HepG2 (cell line): Measurements from ENCODE around the gene ZNF431. TPM values are rescaled to one million over a fixed set of nuclear protein-coding genes. Genes with fewer than 3 reads are reported as not detected.

ENCODE experiments used
- ATAC-seq: fragments of 200-7000 bp; cut with Tn5 transposase; 3 replicates; pipeline ENCODE4 v1.9.1; 2020; ENCODE audit warnings: mild to moderate bottlenecking, moderate library complexity
- BruUV-seq: library from RNA; stranded (reverse); fragments of 400-500 nt; replicated peaks from 2 replicates; lab custom pipeline; 2021; lab: Mats Ljungman, UMichigan
- CTCF ChIA-PET: fragments of 300-600 bp; formaldehyde crosslinking; extraction: SDS; loops from one replicate; lab custom pipeline; 2021; ENCODE audit warnings: low total read pairs, inconsistent platforms, low intra/inter-chr PET ratio; lab: Yijun Ruan, JAX
- POLR2A ChIA-PET: fragments of 350-600 bp; sonication (Branson Sonifier 250); formaldehyde crosslinking; loops from one replicate; lab custom pipeline; 2020; ENCODE audit warnings: antibody characterized with exemption, inconsistent platforms; lab: Yijun Ruan, JAX
- DNase-seq: peaks from one replicate; pipeline ENCODE4 v3.0.0-alpha.2; 2015; ENCODE audit warnings: low spot score
- FAIRE-seq: peaks from 3 replicates; lab custom pipeline; 2011; peaks lifted over from hg19 to GRCh38; lab: Jason Lieb, UNC
- H2AFZ ChIP-seq: one replicate; pipeline ENCODE4 v1.6.1; 2011; ENCODE audit warnings: low read length, inconsistent platforms
- H3K27ac ChIP-seq: fragments of 300-600 bp; 3 replicates; pipeline ENCODE4 v1.8.0; 2011; ENCODE audit warnings: mixed run types, mild to moderate bottlenecking, mixed read lengths, low read length, inconsistent platforms; ENCODE audit not compliant: insufficient read depth; ENCODE audit errors: extremely low read length
- H3K27me3 ChIP-seq, 2 experiments: fragments of 200-600 bp in 1 of 2; 2 replicates in 1 of 2; 3 replicates in 1 of 2; pipeline versions ENCODE4 v1.6.0 to v1.8.0; 2011; ENCODE audit warnings: low read length in 2 of 2, mild to moderate bottlenecking in 2 of 2, moderate library complexity in 2 of 2, inconsistent platforms in 1 of 2; ENCODE audit not compliant: insufficient read depth in 2 of 2, control insufficient read depth in 1 of 2
- H3K36me3 ChIP-seq, 2 experiments: fragments of 200-600 bp in 1 of 2; replicated peaks in 1 of 2; 2 replicates in 1 of 2; 3 replicates in 1 of 2; pipeline versions ENCODE4 v1.5.1 to v1.8.0; 2011; ENCODE audit warnings: low read length in 2 of 2, inconsistent platforms in 1 of 2; ENCODE audit not compliant: insufficient read depth in 2 of 2, control insufficient read depth in 1 of 2
- H3K4me1 ChIP-seq: 2 replicates; pipeline ENCODE4 v1.5.1; 2012; ENCODE audit warnings: low read length, inconsistent platforms; ENCODE audit not compliant: insufficient read depth
- H3K4me2 ChIP-seq: 2 replicates; pipeline ENCODE4 v1.6.0; 2011; ENCODE audit warnings: low read depth, low read length, inconsistent platforms
- H3K4me3 ChIP-seq, 3 experiments: fragments of 200-600 bp in 1 of 3; sonication (generic), shearing (Covaris generic) in 1 of 3; replicated peaks in 1 of 3; 2 replicates each; pipeline ENCODE4 v1.5.1; 2011 to 2016; ENCODE audit warnings: low read length in 3 of 3, inconsistent platforms in 2 of 3, low read depth in 2 of 3, mild to moderate bottlenecking in 2 of 3, control low read depth in 1 of 3, mixed read lengths in 1 of 3; ENCODE audit not compliant: insufficient read depth in 1 of 3
- H3K79me2 ChIP-seq: one replicate; pipeline ENCODE4 v1.6.1; 2011; ENCODE audit warnings: low read length, inconsistent platforms; ENCODE audit not compliant: insufficient read depth
- H3K9ac ChIP-seq: 2 replicates; pipeline ENCODE4 v1.6.0; 2011; ENCODE audit warnings: mild to moderate bottlenecking, low read depth, low read length, inconsistent platforms; ENCODE audit not compliant: insufficient read depth
- H3K9me3 ChIP-seq: 2 replicates; pipeline ENCODE4 v1.5.1; 2012; ENCODE audit warnings: mild to moderate bottlenecking, low read length
- H4K20me1 ChIP-seq: 2 replicates; pipeline ENCODE4 v1.6.0; 2011; ENCODE audit warnings: inconsistent platforms, mild to moderate bottlenecking, low read length, moderate library complexity; ENCODE audit not compliant: insufficient read depth
- HHEX ChIP-seq: IDR thresholded peaks from 2 replicates; pipeline ENCODE4 v1.6.1; 2016; ENCODE audit warnings: control low read depth
- HOXA3 ChIP-seq: sonication (generic); formaldehyde crosslinking; IDR thresholded peaks from 2 replicates; pipeline ENCODE4 v1.5.0; 2020; ENCODE audit warnings: missing genetic modification reagents
- KLF15 ChIP-seq: sonication (generic); formaldehyde crosslinking; IDR thresholded peaks from 2 replicates; pipeline ENCODE4 v1.8.1; 2023; ENCODE audit warnings: borderline replicate concordance, mild to moderate bottlenecking, inconsistent platforms, missing genetic modification reagents, mixed read lengths
- MYPOP ChIP-seq: sonication (generic); formaldehyde crosslinking; IDR thresholded peaks from 2 replicates; pipeline ENCODE4 v1.8.1; 2023; ENCODE audit warnings: mild to moderate bottlenecking, moderate library complexity, missing genetic modification reagents
- PITX1 ChIP-seq: sonication (generic); formaldehyde crosslinking; IDR thresholded peaks from 2 replicates; pipeline ENCODE4 v1.5.1; 2020; ENCODE audit warnings: mild to moderate bottlenecking, missing genetic modification reagents
- PRPF4 ChIP-seq: fragments of 200-400 bp; formaldehyde crosslinking; IDR thresholded peaks from 2 replicates; pipeline ENCODE4 v1.6.1; 2016; ENCODE audit warnings: low read length, low read depth; ENCODE audit not compliant: poor library complexity, severe bottlenecking
- SKIL ChIP-seq: sonication (generic); formaldehyde crosslinking; IDR thresholded peaks from 2 replicates; pipeline ENCODE4 v1.8.0; 2022; ENCODE audit warnings: missing genetic modification reagents, mild to moderate bottlenecking, moderate library complexity, borderline replicate concordance
- SP140L ChIP-seq: sonication (generic); formaldehyde crosslinking; IDR thresholded peaks from 2 replicates; pipeline ENCODE4 v1.4.0; 2020; ENCODE audit warnings: missing genetic modification reagents, borderline replicate concordance
- SP4 ChIP-seq: sonication (generic); formaldehyde crosslinking; IDR thresholded peaks from 2 replicates; pipeline ENCODE4 v1.8.1; 2023; ENCODE audit warnings: mild to moderate bottlenecking, missing genetic modification reagents
- STAT5B ChIP-seq: sonication (generic); formaldehyde crosslinking; IDR thresholded peaks from 2 replicates; pipeline ENCODE4 v1.4.0; 2020; ENCODE audit warnings: missing genetic modification reagents
- ZMYM4 ChIP-seq: sonication (generic); formaldehyde crosslinking; IDR thresholded peaks from 2 replicates; pipeline ENCODE4 v1.8.1; 2023; ENCODE audit warnings: mild to moderate bottlenecking, missing genetic modification reagents
- ZNF609 ChIP-seq: sonication (generic); formaldehyde crosslinking; IDR thresholded peaks from 2 replicates; pipeline ENCODE4 v1.4.0; 2020; ENCODE audit warnings: mild to moderate bottlenecking, missing genetic modification reagents, borderline replicate concordance
- ZNF878 ChIP-seq: sonication (generic); formaldehyde crosslinking; IDR thresholded peaks from 2 replicates; pipeline ENCODE4 v1.8.1; 2023; ENCODE audit warnings: mild to moderate bottlenecking, missing genetic modification reagents, moderate library complexity
- ZSCAN21 ChIP-seq: sonication (generic); formaldehyde crosslinking; IDR thresholded peaks from 2 replicates; pipeline ENCODE4 v1.8.0; 2022; ENCODE audit warnings: mild to moderate bottlenecking, missing genetic modification reagents, moderate library complexity, borderline replicate concordance
- WGBS: methylation state at CpG from one replicate; pipeline ENCODE4 v1.1.6; 2017; ENCODE audit warnings: low lambda C conversion rate; 5-methylcytosine and 5-hydroxymethylcytosine counted together
- in situ Hi-C: cut with HindIII; loops from 2 replicates; pipeline ENCODE4 v1.10.0; 2017; ENCODE audit warnings: low pct_unique_long_range_greater_than_20kb; ENCODE audit not compliant: extremely low pct_ligation_motif_present
- intact Hi-C: fragments of 100-400 bp; cut with micrococcal nuclease; formaldehyde crosslinking; loops from one replicate; pipeline ENCODE4 v1.10.0; 2022; ENCODE audit not compliant: unreplicated experiment
- polyA plus RNA-seq, 8 experiments: library from polyadenylated mRNA; depleted of rRNA in 3 of 8; stranded (reverse) in 7 of 8; unstranded in 1 of 8; fragments of >200 nt; fragmentation: Illumina TruSeq in 4 of 8; extraction: Trizol in 4 of 8; gene quantifications; 2 replicates each; pipeline versions ENCODE4 v1.2.1 to v1.2.3, GENCODE V29; 2011 to 2016; ENCODE audit warnings: low read depth in 4 of 8, missing spikeins in 1 of 8, mixed read lengths in 1 of 8; ENCODE audit not compliant: insufficient read depth in 1 of 8
- total RNA-seq, 5 experiments: library from RNA; depleted of rRNA; stranded (reverse); fragments of >200 nt; fragmentation: Illumina TruSeq; extraction: Trizol; gene quantifications; 2 replicates each; pipeline ENCODE4 v1.2.3, GENCODE V29; 2016; ENCODE audit warnings: low read depth in 1 of 5

The ZNF431 gene
- total and polyA plus RNA-seq, 2 of the 13 experiments (the other 11 are each of a cell fraction or from before 2014, with no cell fraction given), result 4.4 to 11.8 TPM

- H4K20me1 ChIP-seq, result no peaks in the 10 kb centered on the region
- peak overlapping the region; percentile 75 for H3K4me2 ChIP-seq
- POLR2A ChIA-PET, result no interaction called here
- H3K27me3 ChIP-seq, result no peaks in the 10 kb centered on the region
- H2AFZ ChIP-seq, result no peak overlapping the region
- H3K9ac ChIP-seq, result no peak overlapping the region
- TF ChIP-seq ZSCAN21 (CRISPR knock-in tag) (no peak), PITX1 (CRISPR knock-in tag) (no peak), ZNF609 (no peak), KLF15 (CRISPR knock-in tag) (no peak), HOXA3 (no peak), STAT5B (CRISPR knock-in tag) (no peak), PRPF4 (no peak), ZNF878 (CRISPR knock-in tag) (no peak), ZMYM4 (CRISPR knock-in tag) (no peak), MYPOP (CRISPR knock-in tag) (no peak), SP4 (CRISPR knock-in tag) (no peak), SKIL (CRISPR knock-in tag) (no peak), SP140L (no peak), HHEX (CRISPR knock-in tag) (no peak)
- H3K79me2 ChIP-seq, result peaks cover 12% of the 10 kb centered on the region
- no TSS peak for BruUV-seq
- CTCF ChIA-PET, result no interaction called here
- intact Hi-C loops, result no loop called here
- peaks cover 1 to 23% of the 10 kb centered on the region in 2 experiments; a peak in 3 of 5 replicates for H3K36me3 ChIP-seq
- H3K4me3 ChIP-seq, result no peak overlapping the region; a peak in 1 of 6 replicates
- ATAC-seq, result no peak
- no peak for FAIRE-seq
- peaks cover 22% of the 10 kb centered on the region for H3K4me1 ChIP-seq
- H3K9me3 ChIP-seq, result no peaks in the 10 kb centered on the region
- WGBS, result 92% methylated on average over 5 of the region's 5 CpGs
- in situ Hi-C loops, result no loop called here
- no peak overlapping the region for H3K27ac ChIP-seq
- no peak for DNase-seq
Measured at GRCh38 chr19:21143428-21143827, 1.6 kb downstream of the ZNF431 start.
